Spleen (tissue), 11 donors: ENCODE data around the gene PHLDB2. TPM values are rescaled to one million over a fixed set of nuclear protein-coding genes. Genes with fewer than 3 reads are reported as not detected.

Experiments
- DNase-seq: peaks from one replicate; pipeline ENCODE4 v3.0.0-alpha.2; 2020
- H3K27ac ChIP-seq, 8 donors: fragments of 200-600 bp; sonication (generic) in 7 of 8; 1 replicate in 4 of 8; 2 replicates in 4 of 8; pipeline versions ENCODE4 v1.5.0 to v1.8.0; 2016 to 2021; ENCODE audit warnings: inconsistent platforms in 4 of 8, mild to moderate bottlenecking in 4 of 8, moderate library complexity in 1 of 8
- H3K27me3 ChIP-seq, 7 donors: fragments of 200-600 bp; sonication (generic) in 6 of 7; replicated peaks in 1 of 7; 1 replicate in 4 of 7; 2 replicates in 3 of 7; pipeline versions ENCODE4 v1.5.0 to v1.8.0; 2016 to 2021; ENCODE audit warnings: inconsistent platforms in 3 of 7, mild to moderate bottlenecking in 1 of 7
- H3K36me3 ChIP-seq, 6 donors: fragments of 200-600 bp; sonication (generic) in 5 of 6; 1 replicate in 4 of 6; 2 replicates in 2 of 6; pipeline versions ENCODE4 v1.5.0 to v1.8.0; 2016 to 2021; ENCODE audit warnings: inconsistent platforms in 2 of 6
- H3K4me1 ChIP-seq, 6 donors: fragments of 200-600 bp; sonication (generic) in 5 of 6; 1 replicate in 3 of 6; 2 replicates in 3 of 6; pipeline versions ENCODE4 v1.5.0 to v1.8.0; 2016 to 2021; ENCODE audit warnings: inconsistent platforms in 3 of 6
- H3K4me3 ChIP-seq, 8 donors: fragments of 200-600 bp; sonication (generic) in 7 of 8; 1 replicate in 4 of 8; 2 replicates in 4 of 8; pipeline versions ENCODE4 v1.5.0 to v1.8.0; 2016 to 2021; ENCODE audit warnings: inconsistent platforms in 4 of 8, mild to moderate bottlenecking in 4 of 8, moderate library complexity in 2 of 8
- H3K9me3 ChIP-seq, 8 donors: fragments of 200-600 bp; sonication (generic) in 7 of 8; 1 replicate in 4 of 8; 2 replicates in 4 of 8; pipeline versions ENCODE4 v1.5.0 to v1.8.0; 2016 to 2021; ENCODE audit warnings: inconsistent platforms in 4 of 8
- POLR2A ChIP-seq, 3 donors: fragments of 450-650 bp; IDR thresholded peaks; one replicate each; pipeline ENCODE4 v1.5.1; 2017; ENCODE audit warnings: antibody characterized with exemption in 3 of 3, mild to moderate bottlenecking in 1 of 3
- POLR2AphosphoS5 ChIP-seq, 3 donors: sonication (generic); formaldehyde crosslinking; IDR thresholded peaks; one replicate each; pipeline ENCODE4 v1.5.1; 2017; ENCODE audit warnings: antibody characterized with exemption in 3 of 3
- WGBS, 5 donors: extraction: QIAGEN DNeasy Blood & Tissue Kit in 3 of 5; methylation state at CpG; one replicate each; pipeline versions ENCODE4 v1.1.5 to v1.1.7; 2013 to 2018; 5-methylcytosine and 5-hydroxymethylcytosine counted together
- intact Hi-C: fragments of 100-400 bp; cut with DNase I; formaldehyde crosslinking; loops from one replicate; pipeline ENCODE4 v1.15.0; 2023; ENCODE audit warnings: low total_unique reads
- polyA plus RNA-seq, 3 donors: library from polyadenylated mRNA; stranded (reverse); fragments of 200-250 nt; gene quantifications; one replicate each; pipeline ENCODE4 v1.2.1, GENCODE V29; 2013
- total RNA-seq, 7 donors: library from RNA; depleted of rRNA in 3 of 7; stranded (reverse); fragments of >200 nt in 3 of 7; fragmentation: NEBNext Ultra II Directional in 4 of 7; extraction: Animal tissue kit (Norgen Biotek cat#: 25700) in 4 of 7; gene quantifications; one replicate each; pipeline versions ENCODE4 v1.1.0 to v1.2.1, GENCODE V29; 2016 to 2021
- TF ChIP-seq, protein P1 (sequence below), 11 experiments: fragments of 200-600 bp in 7 of 11; fragments of 450-650 bp in 4 of 11; sonication (generic) in 4 of 11; IDR thresholded peaks in 8 of 11; conservative IDR thresholded peaks in 3 of 11; 1 replicate in 7 of 11; 2 replicates in 4 of 11; pipeline versions ENCODE4 v1.4.0 to v1.8.0; 2016 to 2021; ENCODE audit warnings: antibody characterized with exemption in 11 of 11, inconsistent platforms in 4 of 11, mild to moderate bottlenecking in 1 of 11
- donor health status: healthy with polysubstance abuse.
- donor health status: DM: no; HTN: no; CAD: no; lungs with moderate emphysema.
- donor health status: DM: no; HTN: no; CAD: no.
- donor health status: Bipolar disorder and iron deficiency.
- donor health status: healthy.
- donor health status: DM: no; HTN: no; CAD: no.
- donor health status: DM: yes; HTN: yes; CAD: no.

Gene PHLDB2
- total and polyA plus RNA-seq, 10 donors, result 4.7 to 78.6 (median 42.3) TPM

DNA sequence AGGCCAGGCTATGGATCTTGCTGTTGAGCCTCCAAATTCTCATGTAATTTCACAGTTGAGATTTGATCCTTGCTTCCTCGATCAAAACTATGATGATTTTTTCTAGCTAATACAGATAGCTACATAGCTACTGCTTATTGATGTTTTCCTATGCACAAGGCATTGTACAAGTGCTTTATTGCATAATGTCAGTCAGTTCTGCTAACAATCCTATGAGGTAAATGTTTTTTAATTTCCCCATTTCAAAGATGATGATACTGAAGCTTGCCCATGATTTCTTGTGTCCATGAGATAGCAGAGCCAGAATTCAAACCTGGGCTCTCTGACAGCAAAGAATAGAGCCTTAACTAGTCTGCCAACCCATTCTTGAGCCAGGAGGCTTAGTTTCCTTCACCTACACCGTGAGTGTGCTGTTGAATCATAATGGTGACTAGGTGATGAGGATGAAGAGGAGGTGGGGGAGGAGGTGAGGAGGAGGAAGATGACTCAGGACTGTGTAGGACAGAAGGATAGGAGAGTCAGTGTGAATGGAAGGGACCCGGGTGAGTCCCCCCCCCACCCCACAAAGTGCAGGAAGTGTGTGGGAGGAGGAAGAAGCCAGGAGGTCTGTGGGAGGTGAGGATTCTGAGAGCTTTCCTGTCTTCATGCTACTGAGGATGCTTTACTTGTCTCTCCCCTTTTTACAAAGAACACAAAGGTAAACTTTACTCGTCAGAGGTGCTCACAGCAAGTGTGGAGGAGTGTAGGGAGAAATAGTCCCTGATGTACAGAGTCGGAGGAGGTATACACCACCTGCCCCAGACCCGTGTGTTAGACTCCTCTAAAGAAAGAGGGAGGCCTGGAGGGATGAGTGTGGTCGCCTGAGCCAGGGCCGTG is 143.3 kb downstream of the PHLDB2 start:
- no peak for DNase-seq
- H3K36me3 ChIP-seq, result no peaks in the 10 kb centered on the region
- TF ChIP-seq, protein P1, sequence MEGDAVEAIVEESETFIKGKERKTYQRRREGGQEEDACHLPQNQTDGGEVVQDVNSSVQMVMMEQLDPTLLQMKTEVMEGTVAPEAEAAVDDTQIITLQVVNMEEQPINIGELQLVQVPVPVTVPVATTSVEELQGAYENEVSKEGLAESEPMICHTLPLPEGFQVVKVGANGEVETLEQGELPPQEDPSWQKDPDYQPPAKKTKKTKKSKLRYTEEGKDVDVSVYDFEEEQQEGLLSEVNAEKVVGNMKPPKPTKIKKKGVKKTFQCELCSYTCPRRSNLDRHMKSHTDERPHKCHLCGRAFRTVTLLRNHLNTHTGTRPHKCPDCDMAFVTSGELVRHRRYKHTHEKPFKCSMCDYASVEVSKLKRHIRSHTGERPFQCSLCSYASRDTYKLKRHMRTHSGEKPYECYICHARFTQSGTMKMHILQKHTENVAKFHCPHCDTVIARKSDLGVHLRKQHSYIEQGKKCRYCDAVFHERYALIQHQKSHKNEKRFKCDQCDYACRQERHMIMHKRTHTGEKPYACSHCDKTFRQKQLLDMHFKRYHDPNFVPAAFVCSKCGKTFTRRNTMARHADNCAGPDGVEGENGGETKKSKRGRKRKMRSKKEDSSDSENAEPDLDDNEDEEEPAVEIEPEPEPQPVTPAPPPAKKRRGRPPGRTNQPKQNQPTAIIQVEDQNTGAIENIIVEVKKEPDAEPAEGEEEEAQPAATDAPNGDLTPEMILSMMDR (IDR thresholded peaks at IDR 0.05 in 8 of 11, conservative IDR thresholded peaks at IDR 0.05 in 3 of 11), result no peak
- no peak for TF ChIP-seq POLR2AphosphoS5 (IDR thresholded peaks at IDR 0.05)
- no peak for TF ChIP-seq POLR2A (IDR thresholded peaks at IDR 0.05)
- H3K4me3 ChIP-seq, result no peak overlapping the region
- H3K27ac ChIP-seq, result no peak overlapping the region
- 64 to 70% (median 68%) methylated on average over 8 of the region's 8 CpGs for WGBS, 5 donors
- H3K9me3 ChIP-seq, result no peaks in the 10 kb centered on the region
- peaks cover 0 to 28% (median 18%) of the 10 kb centered on the region in 7 donors for H3K27me3 ChIP-seq
- intact Hi-C loops, result no loop called here
- H3K4me1 ChIP-seq, result peaks cover 0 to 21% (median 14%) of the 10 kb centered on the region in 6 donors

DNA sequence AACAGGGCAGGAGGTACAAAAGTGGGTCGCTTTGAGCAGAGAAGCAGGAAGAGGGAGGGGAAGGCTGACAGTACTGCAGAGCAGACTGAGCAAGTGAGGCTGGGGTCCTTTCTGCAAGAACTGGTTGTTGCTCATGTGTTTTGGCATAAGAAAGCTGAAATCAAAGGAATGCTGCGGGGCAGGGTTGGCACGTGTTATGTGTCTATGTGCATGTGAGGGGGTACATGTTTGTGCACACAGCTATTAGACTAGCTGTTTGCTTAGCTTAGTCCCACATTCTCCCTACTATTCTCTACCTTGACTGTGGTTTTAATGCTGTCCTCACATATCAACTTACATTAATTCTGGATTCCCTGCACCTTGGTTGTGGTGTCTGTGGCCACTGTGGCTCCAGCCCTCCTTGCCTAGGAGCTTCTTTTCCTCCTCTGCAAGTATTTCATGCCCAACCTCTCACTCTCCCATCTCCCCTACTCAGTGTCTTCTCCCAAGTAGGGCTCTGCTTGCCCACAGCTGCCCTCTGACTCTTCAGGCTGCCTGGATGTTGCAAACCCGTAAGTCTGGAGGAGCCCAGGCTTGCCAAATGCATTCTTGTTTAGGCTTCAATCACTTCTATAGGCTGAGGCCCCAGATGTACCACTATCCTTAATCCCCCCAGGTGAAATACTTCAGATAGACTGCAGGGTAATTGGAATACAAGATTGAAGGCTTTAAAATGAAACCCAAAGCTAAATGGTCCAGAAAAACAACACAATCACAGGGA is 144.4 kb downstream of the PHLDB2 start:
- TF ChIP-seq, protein P1 (IDR thresholded peaks at IDR 0.05 in 8 of 11, conservative IDR thresholded peaks at IDR 0.05 in 3 of 11), result no peak
- no peak for TF ChIP-seq POLR2A (IDR thresholded peaks at IDR 0.05)
- Histone ChIP-seq H3K27me3 (peaks cover 0 to 22% (median 13%) of the 10 kb centered on the region in 7 donors), H3K4me1 (peaks cover 0 to 17% (median 12%) of the 10 kb centered on the region in 6 donors), H3K4me3 (no peak overlapping the region), H3K36me3 (no peaks in the 10 kb centered on the region), H3K9me3 (no peaks in the 10 kb centered on the region), H3K27ac (no peak overlapping the region)
- 78 to 91% (median 83%) methylated on average over 4 of the region's 4 CpGs for WGBS, 5 donors
- intact Hi-C loops, result no loop called here
- DNase-seq, result no peak

DNA sequence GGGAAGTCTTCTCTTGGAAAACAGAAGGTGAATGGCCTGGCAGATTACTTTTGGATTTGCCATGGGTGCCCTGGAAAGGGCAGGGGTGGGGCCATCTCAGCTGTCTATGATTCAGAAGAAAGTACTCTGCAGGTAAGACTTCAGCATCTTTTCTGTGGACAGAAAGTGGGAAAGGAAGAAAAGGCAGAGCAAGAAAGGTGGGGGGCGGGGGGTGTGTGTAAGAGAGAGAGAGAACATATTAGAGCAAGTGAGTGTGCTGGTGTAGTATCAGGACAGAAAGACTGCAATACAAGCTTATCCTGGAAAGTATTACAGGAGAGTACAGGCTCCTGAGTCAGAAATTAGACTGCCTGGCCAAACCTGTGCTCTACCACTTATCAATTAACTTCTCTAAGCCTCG is 145.1 kb downstream of the PHLDB2 start:
- 82 to 94% (median 84%) methylated on average over 2 of the region's 2 CpGs for WGBS, 5 donors
- no peak for DNase-seq
- TF ChIP-seq POLR2AphosphoS5 (IDR thresholded peaks at IDR 0.05) (no peak), POLR2A (IDR thresholded peaks at IDR 0.05) (no peak)
- TF ChIP-seq, protein P1 (IDR thresholded peaks at IDR 0.05 in 8 of 11, conservative IDR thresholded peaks at IDR 0.05 in 3 of 11), result no peak
- H3K27me3 ChIP-seq, result peaks cover 0 to 15% (median 6%) of the 10 kb centered on the region in 7 donors
- no peaks in the 10 kb centered on the region for H3K36me3 ChIP-seq
- intact Hi-C loops, result no loop called here
- no peak overlapping the region for H3K27ac ChIP-seq
- no peak overlapping the region for H3K4me3 ChIP-seq
- H3K9me3 ChIP-seq, result no peaks in the 10 kb centered on the region
- peaks cover 0 to 10% (median 5%) of the 10 kb centered on the region in 6 donors for H3K4me1 ChIP-seq

DNA sequence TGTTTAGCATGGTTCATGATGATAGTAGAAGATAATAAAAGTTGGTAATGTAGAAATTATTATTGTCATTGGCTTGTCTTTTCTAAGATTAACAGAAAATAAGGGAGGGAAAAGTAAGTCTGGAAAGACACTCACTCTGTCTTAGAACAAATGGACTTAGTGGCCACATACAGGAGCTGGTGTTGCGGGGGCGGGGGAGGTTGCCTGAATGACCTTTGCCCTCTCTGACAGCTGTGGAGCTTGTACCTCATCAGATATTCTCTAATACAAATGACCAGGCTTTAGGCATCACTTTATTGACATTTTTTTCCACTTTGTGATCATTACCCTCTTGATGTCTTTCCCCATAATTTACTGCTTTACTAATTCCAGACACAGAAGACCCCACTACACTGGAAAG is 145.6 kb downstream of the PHLDB2 start:
- TF ChIP-seq POLR2A (IDR thresholded peaks at IDR 0.05) (no peak), POLR2AphosphoS5 (IDR thresholded peaks at IDR 0.05) (no peak)
- TF ChIP-seq, protein P1 (IDR thresholded peaks at IDR 0.05 in 8 of 11, conservative IDR thresholded peaks at IDR 0.05 in 3 of 11), result no peak
- Histone ChIP-seq H3K4me3 (no peak overlapping the region), H3K36me3 (no peaks in the 10 kb centered on the region), H3K9me3 (no peaks in the 10 kb centered on the region), H3K27me3 (peaks cover 0 to 11% (median 2%) of the 10 kb centered on the region in 7 donors), H3K4me1 (peaks cover 0 to 6% (median under 1%) of the 10 kb centered on the region in 6 donors), H3K27ac (no peak overlapping the region)
- intact Hi-C loops, result no loop called here
- WGBS, 5 donors, result 90 to 100% (median 94%) methylated on average over 2 of the region's 2 CpGs
- no peak for DNase-seq
